ENCODE data around the gene ABCB4. TPM values are rescaled to one million over a fixed set of nuclear protein-coding genes. Genes with fewer than 3 reads are reported as not detected.

Gene ABCB4
- total and polyA plus RNA-seq, 2 of the 8 experiments (the other 6 are each of a cell fraction or from before 2014, with no cell fraction given), result 0.54 to 0.60 TPM

DNA sequence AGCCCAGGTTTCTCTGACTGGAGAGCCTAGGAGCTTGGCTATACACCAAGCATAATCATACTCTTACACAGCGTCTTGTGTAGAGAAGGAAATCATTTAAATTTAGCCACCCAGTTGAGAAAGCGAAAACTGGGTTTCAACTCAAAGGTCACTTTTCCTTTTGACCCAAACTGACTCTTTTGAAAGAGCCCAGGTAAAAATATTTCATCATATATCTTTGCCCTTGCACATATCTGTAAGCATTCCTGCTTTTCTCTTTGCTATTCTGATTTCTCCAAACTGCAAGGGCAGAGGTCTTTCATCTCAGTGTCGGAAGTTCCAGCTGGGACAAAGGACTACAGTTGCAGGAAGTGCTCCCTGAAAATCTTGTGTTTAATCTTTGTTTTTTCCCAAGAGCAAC is 22.0 kb upstream of the ABCB4 start:
- DNase-seq (ENCODE audit: low read depth in 1 of 2, low spot score in 2 of 2), result no peak
- H3K14ac ChIP-seq (ENCODE audit: insufficient read length), result no peak overlapping the region
- no peaks in the 10 kb centered on the region for H3K36me3 ChIP-seq (ENCODE audit: control insufficient read depth in 2 of 4, insufficient read depth in 4 of 4, low read length in 3 of 4)
- H3K79me2 ChIP-seq (ENCODE audit: control insufficient read depth in 1 of 2, insufficient read depth in 2 of 2, low read length in 2 of 2), result no peaks in the 10 kb centered on the region
- no peak for FAIRE-seq
- H4K91ac ChIP-seq (replicated peaks; ENCODE audit: insufficient read length, low read length), result no peak overlapping the region
- TF ChIP-seq PHF8 (conservative IDR thresholded peaks at IDR 0.05; ENCODE audit: low read depth, low read length) (no peak), SP2 (IDR thresholded peaks at IDR 0.05; ENCODE audit: low read length) (no peak), HDAC2 (IDR thresholded peaks at IDR 0.05; ENCODE audit: borderline replicate concordance in 1 of 2, low read depth in 2 of 2, low read length in 2 of 2) (no peak), KDM5A (IDR thresholded peaks at IDR 0.05; ENCODE audit: low read length) (no peak), CHD1 (IDR thresholded peaks at IDR 0.05; ENCODE audit: low read depth, low read length) (no peak), RAD21 (IDR thresholded peaks at IDR 0.05 in 1 of 2, conservative IDR thresholded peaks at IDR 0.05 in 1 of 2; ENCODE audit: low read depth in 2 of 2, low read length in 2 of 2) (no peak)
- TF ChIP-seq, protein P1, sequence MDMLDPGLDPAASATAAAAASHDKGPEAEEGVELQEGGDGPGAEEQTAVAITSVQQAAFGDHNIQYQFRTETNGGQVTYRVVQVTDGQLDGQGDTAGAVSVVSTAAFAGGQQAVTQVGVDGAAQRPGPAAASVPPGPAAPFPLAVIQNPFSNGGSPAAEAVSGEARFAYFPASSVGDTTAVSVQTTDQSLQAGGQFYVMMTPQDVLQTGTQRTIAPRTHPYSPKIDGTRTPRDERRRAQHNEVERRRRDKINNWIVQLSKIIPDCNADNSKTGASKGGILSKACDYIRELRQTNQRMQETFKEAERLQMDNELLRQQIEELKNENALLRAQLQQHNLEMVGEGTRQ (IDR thresholded peaks at IDR 0.05; ENCODE audit: low read length), result no peak
- TF ChIP-seq, protein P2, sequence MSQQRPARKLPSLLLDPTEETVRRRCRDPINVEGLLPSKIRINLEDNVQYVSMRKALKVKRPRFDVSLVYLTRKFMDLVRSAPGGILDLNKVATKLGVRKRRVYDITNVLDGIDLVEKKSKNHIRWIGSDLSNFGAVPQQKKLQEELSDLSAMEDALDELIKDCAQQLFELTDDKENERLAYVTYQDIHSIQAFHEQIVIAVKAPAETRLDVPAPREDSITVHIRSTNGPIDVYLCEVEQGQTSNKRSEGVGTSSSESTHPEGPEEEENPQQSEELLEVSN (IDR thresholded peaks at IDR 0.05), result no peak
- TF ChIP-seq, protein P3, sequence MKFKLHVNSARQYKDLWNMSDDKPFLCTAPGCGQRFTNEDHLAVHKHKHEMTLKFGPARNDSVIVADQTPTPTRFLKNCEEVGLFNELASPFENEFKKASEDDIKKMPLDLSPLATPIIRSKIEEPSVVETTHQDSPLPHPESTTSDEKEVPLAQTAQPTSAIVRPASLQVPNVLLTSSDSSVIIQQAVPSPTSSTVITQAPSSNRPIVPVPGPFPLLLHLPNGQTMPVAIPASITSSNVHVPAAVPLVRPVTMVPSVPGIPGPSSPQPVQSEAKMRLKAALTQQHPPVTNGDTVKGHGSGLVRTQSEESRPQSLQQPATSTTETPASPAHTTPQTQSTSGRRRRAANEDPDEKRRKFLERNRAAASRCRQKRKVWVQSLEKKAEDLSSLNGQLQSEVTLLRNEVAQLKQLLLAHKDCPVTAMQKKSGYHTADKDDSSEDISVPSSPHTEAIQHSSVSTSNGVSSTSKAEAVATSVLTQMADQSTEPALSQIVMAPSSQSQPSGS (IDR thresholded peaks at IDR 0.05; ENCODE audit: low read length), result no peak
- H2AK5ac ChIP-seq (ENCODE audit: low read depth, low read length), result no peak overlapping the region
- H4K5ac ChIP-seq (ENCODE audit: insufficient read length, low read depth, low read length), result no peak overlapping the region
- no peak overlapping the region for H2BK20ac ChIP-seq (ENCODE audit: low read length)
- H3K23ac ChIP-seq (ENCODE audit: insufficient read length), result no peak overlapping the region
- H4K8ac ChIP-seq (ENCODE audit: extremely low read depth, insufficient read depth, low read length), result no peak overlapping the region
- H3K9ac ChIP-seq (replicated peaks in 1 of 4; ENCODE audit: extremely low read depth in 1 of 4, low read depth in 3 of 4, low read length in 3 of 4), result no peak overlapping the region
- no peak overlapping the region for H3K4ac ChIP-seq (replicated peaks; ENCODE audit: insufficient read length, low read depth, low read length)
- no peak overlapping the region for H3K4me3 ChIP-seq (ENCODE audit: extremely low read depth in 1 of 4, insufficient read depth in 2 of 4, low read depth in 3 of 4, low read length in 4 of 4)
- no peaks in the 10 kb centered on the region for H4K20me1 ChIP-seq (replicated peaks in 1 of 2; ENCODE audit: control insufficient read depth in 1 of 2, insufficient read depth in 2 of 2, low read length in 2 of 2)
- no peak overlapping the region for H3K4me2 ChIP-seq (ENCODE audit: insufficient read depth in 1 of 2, low read depth in 2 of 2, low read length in 2 of 2)
- no peak overlapping the region for H2BK12ac ChIP-seq (ENCODE audit: low read depth, low read length)
- CTCF ChIA-PET (ENCODE audit: partially characterized antibody), result interaction anchor here (1.0 to 1.5 kb wide), 2 partner anchors 8 to 10 kb away, joined by 3 read pairs; no protein-coding TSS in a partner anchor
- H2AFZ ChIP-seq (ENCODE audit: low read length), result no peak overlapping the region; the same call in 1 of the 2 replicates
- no peak overlapping the region for H2BK120ac ChIP-seq (replicated peaks; ENCODE audit: low read depth, low read length)
- H3K23me2 ChIP-seq (ENCODE audit: low read depth, low read length), result no peaks in the 10 kb centered on the region
- H3K56ac ChIP-seq (replicated peaks; ENCODE audit: insufficient read length, low read depth, low read length), result no peak overlapping the region
- H3K79me1 ChIP-seq (ENCODE audit: low read depth, low read length), result no peaks in the 10 kb centered on the region
- no peak overlapping the region for H2BK15ac ChIP-seq (ENCODE audit: low read length)
- POLR2A ChIA-PET (ENCODE audit: partially characterized antibody), result no interaction called here
- no peaks in the 10 kb centered on the region for H3K9me3 ChIP-seq (ENCODE audit: insufficient read depth in 2 of 2, low read depth in 1 of 2, low read length in 1 of 2)
- 90% methylated on average over 3 of the region's 3 CpGs; no CpG with 5 or more reads in 1 of the 2 experiments for WGBS, 2 experiments (ENCODE audit: extremely low coverage in 1 of 2, insufficient coverage in 1 of 2, insufficient read length in 1 of 2, insufficient replicate concordance in 2 of 2, low coverage in 1 of 2, low lambda C conversion rate in 2 of 2, missing lambda C conversion rate in 1 of 2)
- H2BK5ac ChIP-seq (ENCODE audit: low read depth, low read length), result no peak overlapping the region
- no peaks in the 10 kb centered on the region for H3K4me1 ChIP-seq (replicated peaks in 1 of 4; ENCODE audit: control insufficient read depth in 3 of 4, insufficient read depth in 4 of 4, low read length in 3 of 4)
- no peak overlapping the region for H3K18ac ChIP-seq (ENCODE audit: extremely low read depth, low read length)
- no peak overlapping the region for H3K27ac ChIP-seq (ENCODE audit: low read depth, low read length)
- no peaks in the 10 kb centered on the region for H3K27me3 ChIP-seq (replicated peaks in 1 of 4; ENCODE audit: control insufficient read depth in 3 of 4, extremely low read depth in 1 of 4, insufficient read depth in 3 of 4, low read length in 3 of 4)
